HEK293 (cell line): Measurements from ENCODE around the gene DLG3.

ENCODE experiments used
- CTCF ChIA-PET: fragments of 350-600 bp; formaldehyde crosslinking; extraction: SDS; loops from one replicate; lab custom pipeline; 2021; ENCODE audit warnings: antibody characterized with exemption; lab: Yijun Ruan, JAX
- POLR2A ChIA-PET: fragments of 300-600 bp; formaldehyde crosslinking; extraction: SDS; loops from one replicate; lab custom pipeline; 2020; ENCODE audit warnings: antibody characterized with exemption, inconsistent platforms; lab: Yijun Ruan, JAX
- H3K27ac ChIP-seq: fragments of 200-500 bp; sonication (Bioruptor generic); 2 replicates; pipeline ENCODE4 v1.5.1; 2014; ENCODE audit warnings: low read depth, low read length, control low read depth, inconsistent platforms; ENCODE audit errors: extremely low read depth
- H3K36me3 ChIP-seq, 2 experiments: fragments of 200-500 bp in 1 of 2; sonication (Bioruptor generic) in 1 of 2; 1 replicate in 1 of 2; 2 replicates in 1 of 2; pipeline ENCODE4 v1.5.1; 2014 to 2017; ENCODE audit warnings: inconsistent platforms in 2 of 2, low read length in 2 of 2; ENCODE audit not compliant: control insufficient read depth in 2 of 2, insufficient read depth in 1 of 2
- H3K4me1 ChIP-seq: fragments of 200-500 bp; sonication (Bioruptor generic); 2 replicates; pipeline ENCODE4 v1.5.1; 2014; ENCODE audit warnings: mild to moderate bottlenecking, low read length, inconsistent platforms; ENCODE audit not compliant: control insufficient read depth, insufficient read depth
- H3K4me3 ChIP-seq: 2 replicates; pipeline ENCODE4 v1.5.1; 2011; ENCODE audit warnings: low read depth, mild to moderate bottlenecking, control low read depth, low read length, moderate library complexity
- H3K9me3 ChIP-seq: fragments of 200-500 bp; sonication (Bioruptor generic); 2 replicates; pipeline ENCODE4 v1.5.1; 2014; ENCODE audit warnings: low read depth, low read length, inconsistent platforms; ENCODE audit not compliant: control insufficient read depth, insufficient read depth
- EGR2 ChIP-seq: fragments of 450-650 bp; formaldehyde crosslinking; IDR thresholded peaks from 2 replicates; pipeline ENCODE4 v1.5.1; 2016; ENCODE audit warnings: low read depth, missing biosample characterization, missing genetic modification characterization
- GLIS1 ChIP-seq: fragments of 450-650 bp; formaldehyde crosslinking; IDR thresholded peaks from 2 replicates; pipeline ENCODE4 v1.5.1; 2016; ENCODE audit warnings: missing biosample characterization, missing genetic modification characterization
- KLF1 ChIP-seq: fragments of 450-650 bp; formaldehyde crosslinking; IDR thresholded peaks from 2 replicates; pipeline ENCODE4 v1.5.1; 2016; ENCODE audit warnings: missing biosample characterization, missing genetic modification characterization
- KLF9 ChIP-seq: fragments of 450-650 bp; formaldehyde crosslinking; IDR thresholded peaks from 2 replicates; pipeline ENCODE4 v1.5.1; 2016; ENCODE audit warnings: missing biosample characterization, missing genetic modification characterization, low read depth
- RBAK ChIP-seq: fragments of 450-650 bp; formaldehyde crosslinking; IDR thresholded peaks from 2 replicates; pipeline ENCODE4 v1.5.1; 2016; ENCODE audit warnings: missing biosample characterization, missing genetic modification characterization
- SCRT1 ChIP-seq: fragments of 450-650 bp; formaldehyde crosslinking; IDR thresholded peaks from 2 replicates; pipeline ENCODE4 v1.5.1; 2016; ENCODE audit warnings: missing biosample characterization, missing genetic modification characterization, borderline replicate concordance
- ZBTB17 ChIP-seq: fragments of 450-650 bp; formaldehyde crosslinking; IDR thresholded peaks from 2 replicates; pipeline ENCODE4 v1.5.1; 2016; ENCODE audit warnings: missing biosample characterization, missing genetic modification characterization
- ZBTB48 ChIP-seq: fragments of 450-650 bp; formaldehyde crosslinking; IDR thresholded peaks from 2 replicates; pipeline ENCODE4 v1.5.1; 2016; ENCODE audit warnings: missing biosample characterization, missing genetic modification characterization
- ZNF121 ChIP-seq: fragments of 450-650 bp; formaldehyde crosslinking; IDR thresholded peaks from 2 replicates; pipeline ENCODE4 v1.5.1; 2016; ENCODE audit warnings: missing biosample characterization, missing genetic modification characterization
- ZNF132 ChIP-seq: fragments of 450-650 bp; formaldehyde crosslinking; IDR thresholded peaks from 2 replicates; pipeline ENCODE4 v1.5.1; 2017; ENCODE audit warnings: missing biosample characterization, missing genetic modification characterization, borderline replicate concordance
- ZNF16 ChIP-seq: fragments of 450-650 bp; formaldehyde crosslinking; IDR thresholded peaks from 2 replicates; pipeline ENCODE4 v1.5.1; 2016; ENCODE audit warnings: low read depth, missing biosample characterization, missing genetic modification characterization
- ZNF2 ChIP-seq: fragments of 450-650 bp; formaldehyde crosslinking; IDR thresholded peaks from 2 replicates; pipeline ENCODE4 v1.5.1; 2016; ENCODE audit warnings: missing biosample characterization, missing genetic modification characterization
- ZNF211 ChIP-seq: fragments of 450-650 bp; formaldehyde crosslinking; IDR thresholded peaks from 2 replicates; pipeline ENCODE4 v1.5.1; 2016; ENCODE audit warnings: low read depth, missing biosample characterization, missing genetic modification characterization
- ZNF24 ChIP-seq: fragments of 450-650 bp; formaldehyde crosslinking; IDR thresholded peaks from 2 replicates; pipeline ENCODE4 v1.5.1; 2016; ENCODE audit warnings: missing biosample characterization, missing genetic modification characterization
- ZNF280C ChIP-seq: fragments of 450-650 bp; formaldehyde crosslinking; IDR thresholded peaks from 2 replicates; pipeline ENCODE4 v1.5.1; 2016; ENCODE audit warnings: missing biosample characterization, missing genetic modification characterization
- ZNF324 ChIP-seq: fragments of 450-650 bp; formaldehyde crosslinking; IDR thresholded peaks from 2 replicates; pipeline ENCODE4 v1.5.1; 2016; ENCODE audit warnings: missing biosample characterization, missing genetic modification characterization
- ZNF350 ChIP-seq: fragments of 450-650 bp; formaldehyde crosslinking; IDR thresholded peaks from 2 replicates; pipeline ENCODE4 v1.5.0; 2017; ENCODE audit warnings: missing biosample characterization, mild to moderate bottlenecking, missing genetic modification characterization
- ZNF645 ChIP-seq: fragments of 450-650 bp; formaldehyde crosslinking; IDR thresholded peaks from 2 replicates; pipeline ENCODE4; 2016; ENCODE audit warnings: missing biosample characterization, missing genetic modification characterization
- ZNF664 ChIP-seq: fragments of 450-650 bp; formaldehyde crosslinking; IDR thresholded peaks from 2 replicates; pipeline ENCODE4 v1.5.1; 2016; ENCODE audit warnings: missing biosample characterization, missing genetic modification characterization
- ZNF777 ChIP-seq: fragments of 450-650 bp; formaldehyde crosslinking; IDR thresholded peaks from 2 replicates; pipeline ENCODE4 v1.5.1; 2017; ENCODE audit warnings: missing biosample characterization, missing genetic modification characterization, borderline replicate concordance
- ZNF843 ChIP-seq: fragments of 450-650 bp; formaldehyde crosslinking; IDR thresholded peaks from 2 replicates; pipeline ENCODE4 v1.5.1; 2016; ENCODE audit warnings: missing biosample characterization, missing genetic modification characterization
- ZSCAN18 ChIP-seq: fragments of 450-650 bp; formaldehyde crosslinking; IDR thresholded peaks from 2 replicates; pipeline ENCODE4 v1.5.1; 2016; ENCODE audit warnings: missing biosample characterization, missing genetic modification characterization
- ZSCAN23 ChIP-seq: fragments of 450-650 bp; formaldehyde crosslinking; IDR thresholded peaks from 2 replicates; pipeline ENCODE4 v1.5.1; 2016; ENCODE audit warnings: missing biosample characterization, missing genetic modification characterization

DLG3 gene

GRCh38 chrX:70500826-70501225, 56.2 kb downstream of the DLG3 start (continued):
- TF ChIP-seq ZSCAN23 (tag by site-specific recombination) (no peak), ZNF16 (tag by site-specific recombination) (no peak), ZNF2 (no peak), ZNF350 (tag by site-specific recombination) (no peak), ZNF211 (no peak)

- TF ChIP-seq ZNF211 (no peak), ZBTB48 (no peak), ZNF645 (no peak), ZNF121 (tag by site-specific recombination) (no peak), RBAK (tag by site-specific recombination) (no peak), ZNF664 (no peak), ZNF843 (no peak), ZNF777 (tag by site-specific recombination) (no peak), ZNF24 (tag by site-specific recombination) (no peak), KLF1 (no peak)
- TF ChIP-seq, all 188 proteins: peak for 0
- ChIA-PET CTCF (interaction anchor here (0.7 to 1.2 kb wide), 3 partner anchors 24 to 50 kb away, joined by 3 to 5 read pairs (median 3); no protein-coding TSS in a partner anchor), POLR2A (no interaction called here)
- H3K27ac ChIP-seq: no peak overlapping the region
- H3K36me3 ChIP-seq: peaks cover 8 to 53% of the 10 kb centered on the region in 2 experiments
- no peaks in the 10 kb centered on the region for H3K9me3 ChIP-seq
- H3K4me3 ChIP-seq: no peak overlapping the region
- no peaks in the 10 kb centered on the region for H3K4me1 ChIP-seq
Observed at GRCh38 chrX:70504772-70505450, 60.3 kb downstream of the DLG3 start.

GRCh38 chrX:70505451-70505841, 60.8 kb downstream of the DLG3 start:
- ChIA-PET CTCF (interaction anchor here (0.7 to 1.2 kb wide), 3 partner anchors 24 to 51 kb away, joined by 3 to 5 read pairs (median 3); no protein-coding TSS in a partner anchor), POLR2A (no interaction called here)
- H3K4me3 ChIP-seq: no peak overlapping the region
- H3K36me3 ChIP-seq: peaks cover 8 to 47% of the 10 kb centered on the region in 2 experiments
- no peaks in the 10 kb centered on the region for H3K4me1 ChIP-seq
- TF ChIP-seq KLF9 (tag by site-specific recombination): no peak
- TF ChIP-seq SCRT1 (tag by site-specific recombination): 0 out of 2 replicates have a peak, but pooled peaks have one; percentile 12
- no peak for TF ChIP-seq ZNF132
- no peak for TF ChIP-seq ZNF664
- TF ChIP-seq ZBTB17 (tag by site-specific recombination): no peak
- no peaks in the 10 kb centered on the region for H3K9me3 ChIP-seq
- H3K27ac ChIP-seq: no peak overlapping the region

- ChIA-PET POLR2A (no interaction called here), CTCF (interaction anchor here (0.7 kb wide), 1 partner anchor 87 kb away, joined by 3 read pairs; no protein-coding TSS in a partner anchor)
- no peak overlapping the region for H3K27ac ChIP-seq
- no peak overlapping the region for H3K4me3 ChIP-seq
- TF ChIP-seq ZNF280C (tag by site-specific recombination): no peak
- no peak for TF ChIP-seq ZSCAN18
- no peak for TF ChIP-seq GLIS1 (tag by site-specific recombination)
- no peak for TF ChIP-seq ZNF324 (tag by site-specific recombination)
- 0 out of 2 replicates have a peak, but pooled peaks have one; percentile 10 for TF ChIP-seq KLF1
- no peak for TF ChIP-seq EGR2
- 0 out of 2 replicates have a peak, but pooled peaks cover 2% of the 10 kb centered on the region for H3K9me3 ChIP-seq
- H3K36me3 ChIP-seq: peaks cover 0 to 19% of the 10 kb centered on the region in 2 experiments; a peak in 1 of 3 replicates
- no peaks in the 10 kb centered on the region for H3K4me1 ChIP-seq
Observed at GRCh38 chrX:70508296-70508911, 63.8 kb downstream of the DLG3 start.
